Measurements from ENCODE around the gene FFAR3.

The FFAR3 gene

DNA sequence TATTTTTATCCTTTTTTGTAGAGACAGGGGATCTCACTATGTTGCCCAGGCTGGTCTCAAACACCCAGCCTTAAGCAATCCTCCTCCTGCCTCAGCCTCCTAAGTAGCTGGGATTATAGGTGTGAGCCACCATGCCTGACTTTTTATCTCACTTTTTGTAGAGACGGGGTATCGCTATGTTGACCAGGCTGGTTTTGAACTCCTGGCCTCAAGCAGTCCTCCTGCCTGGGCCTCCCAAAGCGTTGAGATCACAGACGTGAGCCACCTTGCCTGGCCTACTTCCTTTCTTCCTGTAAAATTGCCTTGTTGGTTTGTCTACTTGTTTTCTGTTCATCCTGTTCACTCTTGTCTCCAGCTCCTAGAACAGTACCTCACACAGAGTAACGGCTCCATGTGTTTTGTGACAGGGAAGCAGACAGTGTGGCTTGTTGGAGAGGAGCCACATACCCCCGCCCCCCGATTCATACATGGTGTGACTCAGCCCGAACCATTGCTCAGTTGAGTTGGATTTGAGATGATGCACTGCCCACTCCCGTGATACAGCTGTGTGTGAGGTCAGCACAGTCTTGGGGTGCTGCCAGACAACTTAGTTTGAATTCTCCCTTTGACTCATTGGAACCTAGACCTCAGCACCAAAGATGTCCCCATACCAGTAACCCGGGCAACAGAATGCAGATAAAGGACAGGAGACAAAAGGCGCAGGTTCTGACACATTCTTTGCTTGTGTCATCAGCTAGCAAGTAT is 46.8 kb downstream of the FFAR3 start:
- DNase-seq, result peak; percentile 73 to 82

DNA sequence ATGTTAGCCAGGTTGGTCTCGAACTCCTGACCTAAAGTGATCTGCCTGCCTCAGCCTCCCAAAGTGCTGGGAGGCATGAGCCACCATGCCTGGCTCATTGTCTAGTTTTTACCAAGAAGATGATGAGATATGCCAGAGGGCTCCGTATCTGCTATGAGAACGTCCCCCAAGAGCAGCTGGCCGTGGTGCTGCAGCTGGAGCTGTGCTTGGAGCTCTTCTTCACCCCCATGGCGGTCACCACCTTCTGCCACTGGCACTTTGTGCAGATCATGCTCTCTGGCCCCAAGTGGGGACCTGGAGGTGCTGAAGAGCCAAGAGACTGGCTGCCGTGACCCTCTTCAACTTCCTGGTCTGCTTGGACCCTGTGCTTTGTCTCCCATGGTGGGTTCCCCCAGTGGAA is 49.4 kb downstream of the FFAR3 start:
- no peak for DNase-seq

DNA sequence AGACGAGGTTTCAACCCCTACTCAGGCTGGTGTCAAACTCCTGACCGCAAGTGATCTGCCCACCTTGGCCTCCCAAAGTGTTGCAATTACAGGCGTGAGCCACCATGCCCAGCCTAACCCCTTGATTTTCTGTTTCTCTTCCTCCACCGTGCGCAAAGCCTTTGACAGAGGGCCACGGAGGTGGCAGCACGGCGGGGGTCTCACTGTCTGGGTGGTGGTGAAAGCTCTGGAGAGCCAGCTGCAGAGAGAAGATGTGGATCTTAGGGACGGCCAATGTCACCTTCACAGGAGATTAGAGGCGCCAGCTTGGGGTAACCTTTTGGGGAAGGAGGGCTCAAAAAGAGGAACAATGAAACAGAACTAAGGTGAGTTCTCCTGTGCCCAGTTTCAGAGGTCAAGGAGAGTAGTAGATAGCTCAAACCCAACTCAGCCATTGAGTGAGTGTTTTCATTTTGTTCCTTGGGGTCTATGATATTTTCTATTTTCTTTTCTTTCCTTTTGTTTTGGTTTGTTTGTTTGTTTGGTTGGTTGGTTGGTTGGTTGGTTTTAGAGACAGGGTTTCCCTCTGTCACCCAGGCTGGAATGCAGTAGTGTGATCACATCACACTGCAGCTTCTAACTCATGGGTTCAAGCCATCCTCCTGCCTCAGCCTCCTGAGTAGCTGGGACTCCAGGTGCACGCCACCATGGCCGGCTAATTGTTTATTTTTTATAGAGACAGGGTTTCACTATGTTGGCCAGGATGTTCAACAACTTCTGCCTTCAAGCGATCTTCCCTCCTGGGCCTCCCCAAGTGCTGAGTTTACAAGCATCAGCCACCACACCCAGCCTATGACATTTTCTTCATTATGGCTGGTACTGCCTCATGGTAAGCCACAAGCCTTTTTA is 50.3 kb downstream of the FFAR3 start:
- DNase-seq, result no peak

DNA sequence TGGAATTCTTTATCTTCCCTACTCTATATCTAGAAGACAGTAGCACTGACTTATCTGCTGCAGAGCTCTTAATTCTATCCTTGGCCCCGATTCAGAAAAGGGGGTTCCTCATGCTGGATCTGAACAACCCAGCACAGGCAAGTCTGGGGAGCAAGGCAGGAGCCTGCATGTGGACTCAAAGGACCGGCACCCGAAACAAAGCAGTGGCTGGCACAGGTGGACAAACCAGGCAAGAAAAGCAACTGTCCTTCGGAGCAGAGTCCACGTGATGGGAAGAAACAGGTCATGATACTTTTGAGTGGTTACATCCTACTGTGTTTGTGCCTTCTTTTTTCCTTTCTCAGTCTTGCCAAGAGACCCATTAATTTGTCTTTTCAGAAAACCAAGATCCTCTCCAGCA is 50.9 kb downstream of the FFAR3 start:
- DNase-seq, result no peak

All from activated CD4-positive, alpha-beta T cell treated with anti-CD3 and anti-CD28 coated beads, Interleukin-2, amount 50 U/mL, for 48 hours (primary cell).